ENCODE measurements around the gene FAM240B.
A peak's percentile ranks its signal among the peaks of the same experiment; 100 is the strongest.

FAM240B gene

GRCh38 chr9:38677660-38678303, 42.2 kb downstream of the FAM240B start:
- peak in 1 of 42 donors; percentile 30 for DNase-seq
- intact Hi-C loops (cut with DNase I) = no loop called here

GRCh38 chr9:38675831-38676230, 44.1 kb downstream of the FAM240B start:
- intact Hi-C loops (cut with DNase I) = no loop called here

GRCh38 chr9:38675211-38675610, 44.7 kb downstream of the FAM240B start:
- DNase-seq = peak in 1 of 42 donors; percentile 35
- intact Hi-C loops (cut with DNase I) = no loop called here

More at GRCh38 chr9:38675831-38676230, 44.1 kb downstream of the FAM240B start:
- DNase-seq = peak in 1 of 42 donors; percentile 4

GRCh38 chr9:38673399-38674193, 46.3 kb downstream of the FAM240B start:
- intact Hi-C loops (cut with DNase I) = no loop called here
- peak in 1 of 42 donors; percentile 27 for DNase-seq

- intact Hi-C loops (cut with DNase I) = no loop called here
- DNase-seq = peak in 1 of 42 donors; percentile 26
Measured at GRCh38 chr9:38671748-38672147, 48.2 kb downstream of the FAM240B start.

- intact Hi-C loops (cut with DNase I) = no loop called here
- peak in 1 of 42 donors; percentile 18 for DNase-seq
Measured at GRCh38 chr9:38671372-38671731, 48.6 kb downstream of the FAM240B start.

GRCh38 chr9:38670542-38671371, 49.2 kb downstream of the FAM240B start:
- DNase-seq = peak in 1 of 42 donors; percentile 32
- intact Hi-C loops (cut with DNase I) = no loop called here

GRCh38 chr9:38668791-38669466, 51.0 kb downstream of the FAM240B start:
- intact Hi-C loops (cut with DNase I) = no loop called here
- DNase-seq = peak in 1 of 42 donors; percentile 19

- peak in 41 of 42 donors; percentile 50 to 87 (median 70) for DNase-seq
- intact Hi-C loops (cut with DNase I) = no loop called here
Measured at GRCh38 chr9:38662763-38663593, 57.0 kb downstream of the FAM240B start.

GRCh38 chr9:38659538-38659937, 60.4 kb downstream of the FAM240B start:
- DNase-seq = no peak
- intact Hi-C loops (cut with DNase I) = no loop called here

- intact Hi-C loops (cut with DNase I) = no loop called here
- peak in 1 of 42 donors; percentile 8 for DNase-seq
Measured at GRCh38 chr9:38656896-38657295, 63.0 kb downstream of the FAM240B start.

- DNase-seq = peak in 17 of 42 donors; percentile 16 to 84 (median 48)
- intact Hi-C loops (cut with DNase I) = no loop called here
Measured at GRCh38 chr9:38652486-38652885, 67.4 kb downstream of the FAM240B start.

GRCh38 chr9:38652044-38652443, 67.9 kb downstream of the FAM240B start:
- intact Hi-C loops (cut with DNase I) = no loop called here
- peak in 1 of 42 donors; percentile 35 for DNase-seq

- intact Hi-C loops (cut with DNase I) = no loop called here
- peak in 18 of 42 donors; percentile 12 to 79 (median 40) for DNase-seq
Measured at GRCh38 chr9:38651400-38652042, 68.4 kb downstream of the FAM240B start.

GRCh38 chr9:38650564-38650963, 69.4 kb downstream of the FAM240B start:
- intact Hi-C loops (cut with DNase I) = no loop called here

GRCh38 chr9:38649731-38650363, 70.1 kb downstream of the FAM240B start:
- intact Hi-C loops (cut with DNase I) = no loop called here
- DNase-seq = peak in 32 of 42 donors; percentile 34 to 87 (median 63)

More at GRCh38 chr9:38650564-38650963, 69.4 kb downstream of the FAM240B start:
- peak in 2 of 42 donors; percentile 38 to 44 for DNase-seq

- peak in 1 of 42 donors; percentile 25 for DNase-seq
- intact Hi-C loops (cut with DNase I) = no loop called here
Measured at GRCh38 chr9:38644601-38645000, 75.3 kb downstream of the FAM240B start.

Measured in head of caudate nucleus (tissue), 42 donors.